Esophagus squamous epithelium (tissue), 5 donors: ENCODE measurements around the gene ARMC9. TPM values are rescaled to one million over a fixed set of nuclear protein-coding genes. Genes with fewer than 3 reads are reported as not detected.

Experiments
- DNase-seq: peaks from one replicate; lab custom pipeline; 2025; lab: John Stamatoyannopoulos, UW
- H3K27ac ChIP-seq, 4 donors: fragments of 200-600 bp; sonication (generic); one replicate each; pipeline ENCODE4 v1.5.1; 2016 to 2019; ENCODE audit warnings: mild to moderate bottlenecking in 1 of 4
- H3K27me3 ChIP-seq, 4 donors: fragments of 200-600 bp; sonication (generic); 1 replicate in 3 of 4; 2 replicates in 1 of 4; pipeline versions ENCODE4 v1.5.1 to v1.6.0; 2017 to 2021; ENCODE audit warnings: antibody characterized with exemption in 1 of 4
- H3K36me3 ChIP-seq, 3 donors: fragments of 200-600 bp; sonication (generic); one replicate each; pipeline ENCODE4 v1.5.1; 2016 to 2019
- H3K4me1 ChIP-seq, 3 donors: fragments of 200-600 bp; sonication (generic); one replicate each; pipeline ENCODE4 v1.5.1; 2017 to 2019
- H3K4me3 ChIP-seq, 4 donors: fragments of 200-600 bp; sonication (generic); 1 replicate in 3 of 4; 2 replicates in 1 of 4; pipeline ENCODE4 v1.5.1; 2016 to 2019; ENCODE audit warnings: mild to moderate bottlenecking in 2 of 4, moderate library complexity in 1 of 4
- H3K9me3 ChIP-seq, 3 donors: fragments of 200-600 bp; sonication (generic); one replicate each; pipeline ENCODE4 v1.5.1; 2016 to 2019
- CTCF ChIP-seq, 6 experiments: fragments of 450-650 bp in 4 of 6; fragments of 200-600 bp in 2 of 6; sonication (generic) in 2 of 6; IDR thresholded peaks; one replicate each; pipeline ENCODE4 v1.5.1; 2016 to 2019; ENCODE audit warnings: antibody characterized with exemption in 6 of 6, mild to moderate bottlenecking in 4 of 6, moderate library complexity in 4 of 6
- POLR2A ChIP-seq, 4 donors: fragments of 450-650 bp; IDR thresholded peaks; one replicate each; pipeline ENCODE4 v1.6.1; 2017; ENCODE audit warnings: antibody characterized with exemption in 4 of 4, mild to moderate bottlenecking in 4 of 4, moderate library complexity in 3 of 4
- WGBS, 2 donors: methylation state at CpG; one replicate each; pipeline ENCODE4 v1.1.5; 2018; 5-methylcytosine and 5-hydroxymethylcytosine counted together
- intact Hi-C: fragments of 100-400 bp; cut with DNase I; formaldehyde crosslinking; loops from one replicate; pipeline ENCODE4 v1.15.0; 2022
- total RNA-seq, 4 donors: library from RNA; depleted of rRNA; stranded (reverse); fragments of >200 nt; gene quantifications; one replicate each; pipeline ENCODE4 v1.1.0, GENCODE V29; 2016
- donor health status: DM: yes; HTN: yes; CAD: no.

Gene ARMC9
- total RNA-seq, 4 donors from 2014 or later = 2.1 to 13.9 (median 3.9) TPM

GRCh38 chr2:231204146-231204545 lies 5.7 kb downstream of the ARMC9 start:
- Histone ChIP-seq H3K4me3 (no peak overlapping the region), H3K4me1 (peaks cover 2 to 19% (median 8%) of the 10 kb centered on the region in 3 donors), H3K9me3 (no peaks in the 10 kb centered on the region), H3K27ac (no peak overlapping the region), H3K27me3 (no peaks in the 10 kb centered on the region), H3K36me3 (peaks cover 0 to 12% (median 0%) of the 10 kb centered on the region in 3 donors)
- TF ChIP-seq CTCF (IDR thresholded peaks at IDR 0.05) (no peak), POLR2A (IDR thresholded peaks at IDR 0.05) (no peak)
- DNase-seq = no peak
- intact Hi-C loops = no loop called here
- WGBS, 2 donors = 88 to 100% methylated on average over 3 of the region's 3 CpGs

- H3K9me3 ChIP-seq = no peaks in the 10 kb centered on the region
- intact Hi-C loops = no loop called here
- no peaks in the 10 kb centered on the region for H3K27me3 ChIP-seq
- DNase-seq = no peak
- H3K36me3 ChIP-seq = peaks cover 0 to 16% (median 0%) of the 10 kb centered on the region in 3 donors
- H3K4me1 ChIP-seq = peaks cover 0 to 15% (median 5%) of the 10 kb centered on the region in 3 donors
- H3K4me3 ChIP-seq = no peak overlapping the region
- 68 to 90% methylated on average over 5 of the region's 5 CpGs for WGBS, 2 donors
- TF ChIP-seq CTCF (IDR thresholded peaks at IDR 0.05) = no peak
- TF ChIP-seq POLR2A (IDR thresholded peaks at IDR 0.05) = no peak
- H3K27ac ChIP-seq = no peak overlapping the region
Measured at GRCh38 chr2:231204581-231204980, 6.2 kb downstream of the ARMC9 start.

GRCh38 chr2:231207734-231208133 lies 9.3 kb downstream of the ARMC9 start:
- H3K36me3 ChIP-seq = peaks cover 0 to 26% (median 0%) of the 10 kb centered on the region in 3 donors
- no peak for TF ChIP-seq POLR2A (IDR thresholded peaks at IDR 0.05)
- intact Hi-C loops = no loop called here
- H3K27me3 ChIP-seq = no peaks in the 10 kb centered on the region
- no peaks in the 10 kb centered on the region for H3K9me3 ChIP-seq
- WGBS, 2 donors = 63 to 71% methylated on average over 3 to 4 of the region's 4 CpGs
- H3K27ac ChIP-seq = no peak overlapping the region
- DNase-seq = no peak
- H3K4me1 ChIP-seq = no peaks in the 10 kb centered on the region
- H3K4me3 ChIP-seq = no peak overlapping the region

- Histone ChIP-seq H3K9me3 (no peaks in the 10 kb centered on the region), H3K4me3 (no peak overlapping the region), H3K4me1 (no peaks in the 10 kb centered on the region), H3K36me3 (peaks cover 0 to 37% (median 0%) of the 10 kb centered on the region in 3 donors), H3K27me3 (no peaks in the 10 kb centered on the region), H3K27ac (no peak overlapping the region)
- intact Hi-C loops = no loop called here
- TF ChIP-seq CTCF (IDR thresholded peaks at IDR 0.05) (no peak), POLR2A (IDR thresholded peaks at IDR 0.05) (no peak)
- WGBS, 2 donors = 85 to 86% methylated on average over 3 of the region's 3 CpGs
- no peak for DNase-seq
Measured at GRCh38 chr2:231210782-231211181, 12.4 kb downstream of the ARMC9 start.

GRCh38 chr2:231211486-231211885 lies 13.1 kb downstream of the ARMC9 start:
- WGBS, 2 donors = 61 to 65% methylated on average over 2 of the region's 2 CpGs
- H3K36me3 ChIP-seq = peaks cover 0 to 44% (median 0%) of the 10 kb centered on the region in 3 donors
- intact Hi-C loops = no loop called here
- no peaks in the 10 kb centered on the region for H3K9me3 ChIP-seq
- no peaks in the 10 kb centered on the region for H3K4me1 ChIP-seq
- H3K4me3 ChIP-seq = no peak overlapping the region
- no peaks in the 10 kb centered on the region for H3K27me3 ChIP-seq
- no peak overlapping the region for H3K27ac ChIP-seq
- DNase-seq = no peak
- no peak for TF ChIP-seq POLR2A (IDR thresholded peaks at IDR 0.05)
- TF ChIP-seq CTCF (IDR thresholded peaks at IDR 0.05) = no peak
